ENCODE results near the gene CST8.

Gene CST8

DNA sequence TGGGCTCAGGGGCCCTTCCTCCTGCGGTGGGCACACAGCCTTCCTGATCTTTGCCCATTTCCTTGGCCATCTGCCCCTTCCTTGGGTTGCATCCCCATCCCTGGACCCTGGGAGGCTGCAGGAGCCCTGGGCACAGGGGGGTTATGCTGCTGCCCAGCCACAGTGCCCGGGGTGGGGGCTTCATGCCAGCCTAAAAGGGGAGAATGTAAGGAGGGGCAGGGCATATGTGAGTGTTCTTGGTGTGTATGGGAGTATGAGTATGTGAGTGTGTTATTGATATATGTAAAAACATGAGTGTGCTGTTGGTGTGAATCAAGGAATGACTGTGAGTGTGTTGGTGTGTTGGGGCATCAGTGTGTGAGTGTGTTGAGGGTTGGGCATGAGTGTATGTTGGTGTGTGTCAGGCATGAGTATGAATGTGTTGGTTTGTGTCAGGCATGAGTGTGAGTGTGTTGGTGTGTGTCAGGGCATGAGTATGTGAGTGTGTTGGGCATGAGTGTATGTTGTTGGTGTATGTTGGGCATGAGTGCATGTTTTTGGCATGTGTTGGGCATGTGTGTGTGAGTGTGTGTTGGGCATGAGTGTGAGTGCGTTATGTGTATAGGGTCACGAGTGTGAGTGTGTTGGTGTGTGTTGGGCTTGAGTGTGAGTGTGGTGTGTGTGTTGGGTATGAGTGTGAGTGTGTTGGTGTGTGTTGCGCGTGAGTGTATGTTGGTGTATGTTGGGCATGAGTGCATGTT lies 14.7 kb upstream of the CST8 start:
- no peak for DNase-seq (ENCODE audit: low spot score)

GRCh38 chr20:23477223-23477622 lies 13.7 kb upstream of the CST8 start:
- no peak for DNase-seq (ENCODE audit: low spot score)

DNA sequence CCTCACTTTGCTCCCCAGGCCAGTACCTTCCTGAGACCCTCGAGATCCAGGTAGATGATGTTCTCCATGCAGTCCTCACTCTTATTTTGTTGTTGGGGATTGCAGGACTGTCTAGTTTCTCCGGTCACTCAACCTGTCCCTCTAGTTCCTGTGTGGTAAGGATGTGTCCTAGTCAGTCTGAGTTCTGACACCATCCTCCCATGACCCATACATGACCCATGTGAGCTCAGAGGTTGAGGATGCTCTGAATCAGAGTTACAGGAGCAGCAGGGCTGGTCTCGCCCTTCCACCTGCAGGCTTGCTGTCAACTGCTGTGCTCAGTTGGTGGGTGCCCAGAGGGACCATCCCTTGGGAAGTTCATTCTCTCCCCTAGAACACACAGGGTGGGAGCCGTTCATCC lies 11.9 kb upstream of the CST8 start:
- DNase-seq (ENCODE audit: low spot score), result no peak

DNA sequence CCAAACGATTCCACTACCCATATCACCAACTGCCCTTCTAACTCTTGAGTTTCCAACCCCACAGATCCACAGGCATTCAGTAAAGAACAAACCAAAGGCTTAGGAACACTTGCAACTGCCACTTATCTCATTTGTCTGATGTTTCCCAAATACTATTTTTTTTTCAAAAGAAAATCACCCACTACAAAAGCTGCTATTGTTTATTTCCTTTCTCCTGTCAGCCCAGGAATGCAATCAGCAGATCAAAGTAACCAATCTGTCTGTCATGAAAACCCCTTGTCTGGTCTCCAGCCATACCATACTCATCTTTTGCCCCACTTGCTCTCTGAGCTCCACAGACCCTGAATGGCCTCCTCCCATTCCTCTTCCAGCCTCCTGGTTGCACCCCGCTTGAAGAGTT lies 8.8 kb upstream of the CST8 start:
- DNase-seq (ENCODE audit: low spot score), result no peak

GRCh38 chr20:23484081-23484480 lies 6.8 kb upstream of the CST8 start:
- no peak for DNase-seq (ENCODE audit: low spot score)

- no peak for DNase-seq (ENCODE audit: low spot score)
Observed at GRCh38 chr20:23488470-23488869, 2.4 kb upstream of the CST8 start.

DNA sequence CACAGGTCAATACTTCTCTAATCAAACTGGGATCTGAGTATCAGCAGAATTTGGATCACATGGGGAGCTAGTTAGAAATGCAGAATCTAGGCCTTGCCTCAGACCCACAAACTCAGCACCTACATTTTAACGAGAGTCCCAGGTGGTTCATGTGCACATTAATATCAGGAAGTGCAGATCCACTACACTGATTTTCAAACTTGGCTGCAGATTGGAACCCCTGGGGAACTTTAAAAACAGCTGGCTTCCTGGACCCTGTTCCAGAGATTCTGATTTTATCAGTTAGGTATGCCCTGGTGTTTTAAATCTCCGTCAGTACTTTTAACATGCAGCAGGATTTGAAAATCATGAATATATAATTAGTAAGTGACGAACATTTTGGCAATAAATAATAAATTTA lies 1.9 kb upstream of the CST8 start:
- DNase-seq (ENCODE audit: low spot score), result no peak

DNA sequence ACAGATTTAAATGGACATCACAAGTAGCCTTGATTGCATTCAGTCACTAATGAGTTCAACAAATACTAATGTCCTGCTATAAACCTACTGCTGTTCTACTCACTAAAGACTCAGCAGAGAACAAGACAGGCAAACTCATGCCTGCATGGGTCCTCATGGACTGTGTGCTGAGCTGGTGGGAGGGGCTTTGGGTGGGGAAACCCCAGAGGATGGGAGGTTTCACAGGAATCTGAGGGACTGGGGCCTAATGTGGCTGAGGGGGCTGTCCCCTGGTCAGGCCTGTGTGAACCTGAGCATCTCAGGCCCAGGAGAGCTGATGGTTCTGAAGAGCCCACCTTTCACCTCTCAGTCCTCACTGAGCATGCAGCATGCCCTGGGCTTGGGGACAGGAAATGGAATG lies 1.4 kb downstream of the CST8 start:
- DNase-seq (ENCODE audit: low spot score), result no peak

GRCh38 chr20:23493172-23493772 lies 2.4 kb downstream of the CST8 start:
- no peak for DNase-seq (ENCODE audit: low spot score)

DNA sequence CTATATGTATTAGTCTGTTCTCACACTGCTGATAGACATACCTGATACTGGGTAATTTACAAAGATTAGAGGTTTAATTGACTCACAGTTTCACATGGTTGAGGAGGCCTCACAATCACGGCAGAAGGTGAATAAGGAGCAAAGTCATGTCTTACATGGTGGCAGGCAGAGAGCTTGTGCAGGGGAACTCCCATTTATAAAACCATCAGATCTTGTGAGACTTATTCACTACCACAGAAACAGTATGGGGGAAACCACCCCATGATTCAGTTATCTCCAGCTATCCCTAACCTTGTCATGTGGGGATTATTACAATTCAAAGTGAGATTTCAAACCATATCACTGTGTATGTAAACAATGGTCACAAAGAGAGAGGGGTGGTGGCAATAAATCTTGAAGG lies 6.6 kb downstream of the CST8 start:
- no peak for DNase-seq (ENCODE audit: low spot score)

GRCh38 chr20:23501926-23502325 lies 11.0 kb downstream of the CST8 start:
- no peak for DNase-seq (ENCODE audit: low spot score)

- DNase-seq (ENCODE audit: low spot score), result no peak
Observed at GRCh38 chr20:23503649-23504048, 12.7 kb downstream of the CST8 start.

DNA sequence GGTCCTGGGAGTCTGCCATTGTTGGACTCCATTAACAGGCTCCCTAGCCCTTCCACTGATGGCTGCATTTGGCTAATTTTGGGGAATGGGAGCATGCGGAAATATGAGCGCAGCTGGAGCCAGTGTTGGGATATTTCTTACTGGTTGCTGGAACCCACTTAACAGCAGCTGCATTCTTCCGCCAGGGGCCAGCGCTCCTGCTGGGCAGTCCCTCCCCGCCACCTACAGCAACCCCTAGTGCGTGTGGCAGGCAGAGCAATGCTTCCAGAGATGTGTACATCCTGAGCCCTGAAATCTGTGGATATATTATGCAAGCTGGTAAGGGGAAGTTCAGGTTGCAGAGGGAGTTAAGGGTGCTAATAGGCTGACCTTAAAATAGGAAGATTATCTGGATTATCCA lies 16.4 kb downstream of the CST8 start:
- DNase-seq (ENCODE audit: low spot score), result no peak

GRCh38 chr20:23508449-23509229 lies 17.7 kb downstream of the CST8 start:
- no peak for DNase-seq (ENCODE audit: low spot score)

DNA sequence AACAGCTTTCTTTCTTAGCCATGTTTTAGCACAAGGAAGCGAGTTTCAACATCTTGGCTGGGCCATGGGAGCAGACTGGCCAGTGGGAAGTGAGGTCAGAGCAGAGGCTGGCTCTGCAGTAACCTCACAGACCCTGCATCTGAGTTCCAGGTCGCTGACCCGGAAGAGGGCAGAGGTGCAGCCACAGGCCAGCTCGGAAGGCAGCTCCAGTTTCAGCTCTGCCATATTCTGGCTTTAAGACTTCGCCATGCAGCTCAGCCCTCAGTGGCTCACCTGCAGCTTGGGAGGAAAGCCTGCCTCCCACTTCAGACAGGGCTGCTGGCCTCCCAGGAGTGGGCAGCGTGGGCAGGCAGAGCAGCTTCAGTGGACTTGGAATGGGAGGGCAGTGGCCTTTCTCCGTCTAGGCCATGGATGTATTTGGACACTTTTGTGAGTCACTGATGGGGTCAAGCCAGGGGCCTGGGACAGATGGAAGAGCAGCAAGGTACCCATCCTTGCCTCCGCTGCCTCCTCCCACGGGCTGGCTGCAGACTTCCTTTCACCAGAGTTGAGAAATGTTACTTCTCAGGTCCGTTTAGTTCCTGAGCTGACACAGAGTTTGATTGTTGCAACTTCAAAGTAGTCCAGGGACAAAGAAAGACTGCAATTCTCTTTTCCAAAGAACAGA lies 18.5 kb downstream of the CST8 start:
- no peak for DNase-seq (ENCODE audit: low spot score)

DNA sequence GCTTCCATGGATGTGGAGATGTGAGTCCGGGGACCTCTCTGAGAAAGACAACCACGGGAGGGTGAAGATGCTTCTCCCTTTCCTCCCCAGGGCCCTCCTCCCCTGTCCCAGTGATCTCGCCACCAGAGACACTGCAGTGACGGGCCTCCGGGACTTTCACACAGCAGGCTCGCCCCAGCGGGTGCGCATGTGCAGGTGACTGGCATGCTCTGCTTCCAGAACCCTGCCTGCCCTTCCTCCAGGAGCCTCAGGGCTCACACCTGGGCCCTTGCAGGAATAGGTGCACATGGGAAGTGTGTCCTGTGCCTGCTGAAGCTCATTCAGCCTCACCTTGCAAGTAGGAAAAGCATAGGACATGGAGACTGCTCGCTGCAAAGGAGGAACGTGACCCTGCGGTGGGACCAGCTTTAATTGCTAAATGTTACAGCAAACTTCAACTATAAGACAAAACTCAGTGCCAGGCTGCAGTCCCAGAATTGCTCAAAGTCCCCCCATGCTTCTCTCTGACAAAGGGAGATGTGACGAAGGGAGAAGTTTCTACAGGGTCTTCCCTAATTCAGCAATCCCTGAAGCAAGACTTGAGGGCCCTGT lies 19.2 kb downstream of the CST8 start:
- DNase-seq (ENCODE audit: low spot score), result no peak

GRCh38 chr20:23513164-23513563 lies 22.2 kb downstream of the CST8 start:
- no peak for DNase-seq (ENCODE audit: low spot score)

DNA sequence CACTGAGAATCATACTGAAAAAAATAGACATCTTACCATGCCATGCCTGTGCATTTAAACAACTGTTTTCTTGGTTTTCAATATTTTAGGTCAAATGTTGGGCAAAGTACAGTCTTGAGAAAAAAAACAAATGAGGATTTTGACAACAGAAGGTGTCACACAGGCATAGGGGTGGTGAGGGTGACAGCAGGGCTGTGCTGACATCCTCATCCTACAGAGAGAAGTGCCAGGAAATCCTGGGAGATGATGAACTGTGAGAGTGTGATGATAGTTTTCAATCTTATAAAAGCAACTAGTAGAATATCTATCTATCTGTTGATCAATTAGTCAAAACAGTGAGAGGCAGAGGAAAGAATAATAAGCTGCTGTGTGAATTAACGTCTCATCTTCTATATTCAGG lies 23.9 kb downstream of the CST8 start:
- no peak for DNase-seq (ENCODE audit: low spot score)

DNA sequence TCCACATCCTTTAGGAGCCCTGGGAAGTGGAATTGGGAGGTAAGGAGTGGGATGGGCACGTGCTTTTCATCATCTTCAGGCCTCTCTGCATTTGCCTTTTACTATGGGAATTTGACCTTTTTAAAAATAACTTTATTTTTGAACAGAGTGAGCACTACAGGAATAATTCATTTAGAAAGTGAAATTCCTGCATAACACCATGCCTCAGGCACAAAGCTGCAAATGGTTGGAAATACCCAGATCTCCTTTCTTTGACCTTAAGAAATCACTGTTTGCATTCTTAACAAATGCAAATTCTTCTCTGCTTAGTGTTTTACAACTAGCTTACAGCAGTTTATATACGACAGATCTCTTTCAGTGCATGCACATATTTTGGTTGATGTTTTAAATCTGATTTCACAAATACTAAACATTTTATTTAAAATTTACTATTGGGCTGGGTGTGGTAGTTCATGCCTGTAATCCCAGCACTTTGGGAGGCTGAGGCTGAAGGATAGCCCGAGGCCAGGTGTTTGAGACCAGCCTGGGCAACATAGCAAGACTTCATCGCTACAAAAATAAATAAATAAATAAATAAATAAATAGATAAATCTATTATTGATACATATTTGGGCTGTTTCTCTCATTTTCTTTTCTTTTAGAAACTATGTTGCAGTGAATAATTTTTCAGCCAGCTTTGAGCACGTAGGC lies 24.5 kb downstream of the CST8 start:
- DNase-seq (ENCODE audit: low spot score), result no peak

DNA sequence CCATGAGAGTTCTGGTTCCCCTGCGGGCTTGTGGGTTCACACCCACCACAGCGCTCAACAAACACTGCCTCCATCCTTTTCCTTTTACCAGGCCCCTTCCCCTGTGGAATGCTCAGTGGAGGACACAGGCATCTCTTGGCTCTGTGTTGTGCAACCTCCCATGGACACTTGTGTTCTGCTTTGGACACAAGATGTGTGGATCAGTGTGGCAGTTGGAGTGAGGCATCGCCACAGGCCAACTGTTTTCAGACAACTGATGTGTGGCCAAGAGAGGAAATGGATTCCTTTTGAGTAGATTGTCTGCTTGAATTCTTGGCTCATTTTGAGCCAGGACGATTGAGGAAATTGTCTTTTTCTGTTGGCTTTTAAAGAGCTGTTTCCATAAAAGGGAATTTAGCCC lies 26.8 kb downstream of the CST8 start:
- no peak for DNase-seq (ENCODE audit: low spot score)

DNA sequence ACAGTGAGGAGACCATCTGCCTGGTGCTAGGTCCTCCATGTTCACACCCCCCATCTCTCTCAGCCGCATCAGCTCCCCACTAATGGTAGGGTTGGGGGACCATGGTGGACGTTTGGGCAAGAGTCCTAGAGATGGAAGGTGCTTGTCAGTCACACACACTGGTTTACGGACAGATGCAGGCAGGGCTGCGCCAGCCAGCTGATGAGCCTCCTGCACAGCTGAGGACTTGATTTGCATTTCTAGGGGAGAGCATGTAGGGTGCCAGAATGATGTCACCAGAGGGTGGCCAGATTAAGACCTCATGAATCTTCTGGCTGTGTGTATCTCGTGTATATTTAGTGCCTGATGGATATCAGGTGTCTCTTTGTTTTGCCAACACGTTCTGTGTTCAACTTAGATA lies 28.6 kb downstream of the CST8 start:
- no peak for DNase-seq (ENCODE audit: low spot score)

GRCh38 chr20:23520185-23520584 lies 29.3 kb downstream of the CST8 start:
- no peak for DNase-seq (ENCODE audit: low spot score)

Measured in left forelimb (tissue), 1 donor.